Upper lobe of left lung (tissue), 6 donors: ENCODE measurements around the gene EXOC2. TPM values are rescaled to one million over a fixed set of nuclear protein-coding genes. Genes with fewer than 3 reads are reported as not detected.
A peak's percentile ranks its signal among the peaks of the same experiment; 100 is the strongest.

ENCODE experiments used
- ATAC-seq, 2 donors: fragments of 200-7000 bp; cut with Tn5 transposase; one replicate each; pipeline ENCODE4 v1.9.1; 2022; ENCODE audit warnings: mild to moderate bottlenecking in 2 of 2, moderate library complexity in 2 of 2; ENCODE audit not compliant: low FRiP score in 2 of 2
- DNase-seq, 2 donors: peaks; one replicate each; pipeline ENCODE4 v3.0.0-alpha.2; 2019 to 2020
- H3K27ac ChIP-seq, 4 donors: fragments of 200-600 bp; sonication (generic); one replicate each; pipeline ENCODE4 v1.5.1; 2016 to 2019
- H3K27me3 ChIP-seq, 4 donors: fragments of 200-600 bp; sonication (generic); one replicate each; pipeline ENCODE4 v1.5.1; 2017 to 2019
- H3K36me3 ChIP-seq, 4 donors: fragments of 200-600 bp; sonication (generic); one replicate each; pipeline ENCODE4 v1.5.1; 2016 to 2019
- H3K4me1 ChIP-seq, 4 donors: fragments of 200-600 bp; sonication (generic); one replicate each; pipeline ENCODE4 v1.5.1; 2018 to 2019
- H3K4me3 ChIP-seq, 4 donors: fragments of 200-600 bp; sonication (generic); one replicate each; pipeline ENCODE4 v1.5.1; 2017 to 2019; ENCODE audit warnings: mild to moderate bottlenecking in 2 of 4, moderate library complexity in 1 of 4
- H3K9me3 ChIP-seq, 4 donors: fragments of 200-600 bp; sonication (generic); one replicate each; pipeline ENCODE4 v1.5.1; 2018 to 2019
- CTCF ChIP-seq, 6 experiments: fragments of 450-650 bp in 4 of 6; fragments of 200-600 bp in 2 of 6; sonication (generic) in 2 of 6; IDR thresholded peaks; one replicate each; pipeline ENCODE4 v1.5.1; 2016 to 2019; ENCODE audit warnings: antibody characterized with exemption in 6 of 6
- EP300 ChIP-seq, 4 donors: sonication (generic); formaldehyde crosslinking; IDR thresholded peaks; one replicate each; pipeline ENCODE4 v1.5.1; 2017; ENCODE audit warnings: antibody characterized with exemption in 4 of 4, control low read depth in 2 of 4
- POLR2A ChIP-seq, 4 donors: fragments of 450-650 bp; IDR thresholded peaks; one replicate each; pipeline ENCODE4 v1.5.1; 2016 to 2017; ENCODE audit warnings: antibody characterized with exemption in 4 of 4, mild to moderate bottlenecking in 2 of 4
- POLR2AphosphoS5 ChIP-seq, 2 donors: sonication (generic); formaldehyde crosslinking; IDR thresholded peaks; one replicate each; pipeline ENCODE4 v1.5.1; 2017; ENCODE audit warnings: antibody characterized with exemption in 2 of 2
- WGBS, 2 donors: methylation state at CpG; one replicate each; pipeline ENCODE4 v1.1.5; 2017 to 2018; 5-methylcytosine and 5-hydroxymethylcytosine counted together
- total RNA-seq, 6 donors: library from RNA; depleted of rRNA in 4 of 6; stranded (reverse); fragments of >200 nt in 4 of 6; gene quantifications; one replicate each; pipeline versions ENCODE4 v1.1.0 to v1.2.1, GENCODE V29; 2016 to 2021
- donor health status: DM: no; HTN: no; CAD: no; lungs with moderate emphysema.
- donor health status: DM: no; HTN: yes; CAD: no; lungs with severe emphysema.

The EXOC2 gene
- total RNA-seq, 6 donors from 2014 or later: 16.5 to 31.4 (median 24.4) TPM

- H3K4me1 ChIP-seq: peaks cover 0 to 8% (median 5%) of the 10 kb centered on the region in 4 donors
- no peaks in the 10 kb centered on the region for H3K9me3 ChIP-seq
- no peaks in the 10 kb centered on the region for H3K36me3 ChIP-seq
- no peak for ATAC-seq
- TF ChIP-seq POLR2AphosphoS5 (IDR thresholded peaks at IDR 0.05): no peak
- no peak for TF ChIP-seq POLR2A (IDR thresholded peaks at IDR 0.05)
- no peak for TF ChIP-seq CTCF (IDR thresholded peaks at IDR 0.05)
- 93 to 95% methylated on average over 3 of the region's 3 CpGs for WGBS, 2 donors
- no peaks in the 10 kb centered on the region for H3K27me3 ChIP-seq
- no peak overlapping the region for H3K4me3 ChIP-seq
- DNase-seq: no peak
- no peak overlapping the region for H3K27ac ChIP-seq
Measured at GRCh38 chr6:723540-723939, 30.6 kb upstream of the EXOC2 start.

GRCh38 chr6:722608-723007, 29.7 kb upstream of the EXOC2 start:
- no peak overlapping the region for H3K27ac ChIP-seq
- TF ChIP-seq EP300 (IDR thresholded peaks at IDR 0.05) (no peak), POLR2AphosphoS5 (IDR thresholded peaks at IDR 0.05) (no peak), POLR2A (IDR thresholded peaks at IDR 0.05) (no peak), CTCF (IDR thresholded peaks at IDR 0.05) (no peak)
- H3K36me3 ChIP-seq: no peaks in the 10 kb centered on the region
- H3K27me3 ChIP-seq: no peaks in the 10 kb centered on the region
- H3K9me3 ChIP-seq: no peaks in the 10 kb centered on the region
- H3K4me3 ChIP-seq: no peak overlapping the region
- DNase-seq (no peak), ATAC-seq (no peak)
- 75 to 78% methylated on average over 4 of the region's 4 CpGs for WGBS, 2 donors
- H3K4me1 ChIP-seq: peaks cover 0 to 8% (median 5%) of the 10 kb centered on the region in 4 donors

- Histone ChIP-seq H3K27ac (no peak overlapping the region), H3K36me3 (no peaks in the 10 kb centered on the region), H3K4me3 (no peak overlapping the region), H3K4me1 (peaks cover 0 to 8% (median 5%) of the 10 kb centered on the region in 4 donors), H3K9me3 (no peaks in the 10 kb centered on the region), H3K27me3 (no peaks in the 10 kb centered on the region)
- peak; percentile 72 to 86 for ATAC-seq
- DNase-seq: peak; percentile 52 to 77
- TF ChIP-seq POLR2A (IDR thresholded peaks at IDR 0.05) (no peak), EP300 (IDR thresholded peaks at IDR 0.05) (no peak), CTCF (IDR thresholded peaks at IDR 0.05) (peak; percentile 30 to 82 (median 67))
- 11 to 14% methylated on average over 11 of the region's 11 CpGs for WGBS, 2 donors
Measured at GRCh38 chr6:722077-722524, 29.2 kb upstream of the EXOC2 start.

- H3K36me3 ChIP-seq: no peaks in the 10 kb centered on the region
- no peak overlapping the region for H3K27ac ChIP-seq
- ATAC-seq (no peak), DNase-seq (no peak)
- H3K27me3 ChIP-seq: no peaks in the 10 kb centered on the region
- H3K9me3 ChIP-seq: no peaks in the 10 kb centered on the region
- TF ChIP-seq POLR2AphosphoS5 (IDR thresholded peaks at IDR 0.05) (no peak), CTCF (IDR thresholded peaks at IDR 0.05) (no peak), EP300 (IDR thresholded peaks at IDR 0.05) (no peak), POLR2A (IDR thresholded peaks at IDR 0.05) (no peak)
- 91 to 96% methylated on average over 7 of the region's 7 CpGs for WGBS, 2 donors
- peaks cover 0 to 18% (median 13%) of the 10 kb centered on the region in 4 donors for H3K4me1 ChIP-seq
- H3K4me3 ChIP-seq: no peak overlapping the region
Measured at GRCh38 chr6:718345-718744, 25.4 kb upstream of the EXOC2 start.

GRCh38 chr6:717135-717534, 24.2 kb upstream of the EXOC2 start:
- TF ChIP-seq POLR2AphosphoS5 (IDR thresholded peaks at IDR 0.05) (no peak), EP300 (IDR thresholded peaks at IDR 0.05) (no peak), POLR2A (IDR thresholded peaks at IDR 0.05) (no peak)
- WGBS, 2 donors: 94 to 95% methylated on average over 11 of the region's 11 CpGs
- H3K27ac ChIP-seq: no peak overlapping the region
- ATAC-seq: no peak
- no peak overlapping the region for H3K4me3 ChIP-seq
- H3K4me1 ChIP-seq: peaks cover 0 to 11% (median 8%) of the 10 kb centered on the region in 4 donors
- H3K27me3 ChIP-seq: no peaks in the 10 kb centered on the region
- DNase-seq: no peak
- no peaks in the 10 kb centered on the region for H3K9me3 ChIP-seq
- H3K36me3 ChIP-seq: no peaks in the 10 kb centered on the region
